ENCODE data around the gene ZNF532.

DNA sequence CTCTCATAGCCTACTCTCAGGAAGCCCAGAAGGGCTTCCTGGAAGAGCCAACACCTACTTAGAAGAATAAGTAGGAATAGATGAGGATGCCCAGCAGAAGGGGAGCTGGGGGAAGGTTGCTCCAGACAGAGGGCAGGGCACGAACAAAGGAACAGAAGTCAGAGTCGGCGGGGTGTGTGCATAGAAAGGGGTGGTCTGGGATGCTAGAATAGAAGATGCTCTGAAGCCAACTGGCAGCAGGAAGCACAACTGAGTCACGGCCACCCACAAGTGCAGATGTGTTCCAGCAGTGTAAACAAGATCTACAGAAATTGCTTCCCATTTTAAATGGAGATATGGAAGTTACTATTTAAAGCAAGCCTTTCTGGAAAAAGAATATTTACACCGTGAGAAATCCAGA, 131.0 kb downstream of the ZNF532 start:
- TF ChIP-seq POLR2A (IDR thresholded peaks at IDR 0.05) = no peak
- TF ChIP-seq, protein P1, sequence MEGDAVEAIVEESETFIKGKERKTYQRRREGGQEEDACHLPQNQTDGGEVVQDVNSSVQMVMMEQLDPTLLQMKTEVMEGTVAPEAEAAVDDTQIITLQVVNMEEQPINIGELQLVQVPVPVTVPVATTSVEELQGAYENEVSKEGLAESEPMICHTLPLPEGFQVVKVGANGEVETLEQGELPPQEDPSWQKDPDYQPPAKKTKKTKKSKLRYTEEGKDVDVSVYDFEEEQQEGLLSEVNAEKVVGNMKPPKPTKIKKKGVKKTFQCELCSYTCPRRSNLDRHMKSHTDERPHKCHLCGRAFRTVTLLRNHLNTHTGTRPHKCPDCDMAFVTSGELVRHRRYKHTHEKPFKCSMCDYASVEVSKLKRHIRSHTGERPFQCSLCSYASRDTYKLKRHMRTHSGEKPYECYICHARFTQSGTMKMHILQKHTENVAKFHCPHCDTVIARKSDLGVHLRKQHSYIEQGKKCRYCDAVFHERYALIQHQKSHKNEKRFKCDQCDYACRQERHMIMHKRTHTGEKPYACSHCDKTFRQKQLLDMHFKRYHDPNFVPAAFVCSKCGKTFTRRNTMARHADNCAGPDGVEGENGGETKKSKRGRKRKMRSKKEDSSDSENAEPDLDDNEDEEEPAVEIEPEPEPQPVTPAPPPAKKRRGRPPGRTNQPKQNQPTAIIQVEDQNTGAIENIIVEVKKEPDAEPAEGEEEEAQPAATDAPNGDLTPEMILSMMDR (IDR thresholded peaks at IDR 0.05 in 4 of 5, conservative IDR thresholded peaks at IDR 0.05 in 1 of 5) = no peak

All from gastrocnemius medialis (tissue), 4 donors.